DOHH2 (cell line): ENCODE data around the gene FCGBP.

Experiments
- EZH2phosphoT487 ChIP-seq: fragments of 200-600 bp; sonication (generic); IDR thresholded peaks from 2 replicates; pipeline ENCODE4 v1.6.1; 2017; ENCODE audit warnings: borderline replicate concordance, mild to moderate bottlenecking, antibody characterized with exemption, low read length, moderate library complexity, mixed read lengths
- TF ChIP-seq, protein P1 (sequence below): fragments of 200-600 bp; sonication (generic); IDR thresholded peaks from one replicate; pipeline ENCODE4 v1.5.1; 2014; ENCODE audit warnings: antibody characterized with exemption, mild to moderate bottlenecking, low read depth, low read length; ENCODE audit not compliant: poor library complexity, severe bottlenecking

DNA sequence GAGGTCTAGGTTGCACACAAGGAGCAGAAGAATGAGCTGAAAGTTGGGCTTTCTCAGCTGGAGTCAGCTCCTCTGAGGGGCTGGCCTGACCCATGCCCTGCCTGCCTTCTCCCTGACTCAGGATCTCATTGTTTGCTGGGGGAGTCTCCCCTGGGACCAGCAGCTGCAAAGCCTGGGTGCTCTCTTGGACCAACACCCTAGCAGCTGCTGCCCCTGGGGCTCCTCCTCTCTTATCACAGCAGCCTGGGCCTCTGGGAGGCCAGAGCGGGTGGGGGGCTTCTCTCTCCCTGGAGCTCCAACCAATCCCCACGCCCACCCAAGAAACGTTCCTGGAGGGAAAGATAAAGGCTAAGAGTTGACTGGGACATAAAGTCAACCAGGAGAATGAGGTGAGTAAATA lies 1.6 kb upstream of the FCGBP start:
- TF ChIP-seq, protein P1, sequence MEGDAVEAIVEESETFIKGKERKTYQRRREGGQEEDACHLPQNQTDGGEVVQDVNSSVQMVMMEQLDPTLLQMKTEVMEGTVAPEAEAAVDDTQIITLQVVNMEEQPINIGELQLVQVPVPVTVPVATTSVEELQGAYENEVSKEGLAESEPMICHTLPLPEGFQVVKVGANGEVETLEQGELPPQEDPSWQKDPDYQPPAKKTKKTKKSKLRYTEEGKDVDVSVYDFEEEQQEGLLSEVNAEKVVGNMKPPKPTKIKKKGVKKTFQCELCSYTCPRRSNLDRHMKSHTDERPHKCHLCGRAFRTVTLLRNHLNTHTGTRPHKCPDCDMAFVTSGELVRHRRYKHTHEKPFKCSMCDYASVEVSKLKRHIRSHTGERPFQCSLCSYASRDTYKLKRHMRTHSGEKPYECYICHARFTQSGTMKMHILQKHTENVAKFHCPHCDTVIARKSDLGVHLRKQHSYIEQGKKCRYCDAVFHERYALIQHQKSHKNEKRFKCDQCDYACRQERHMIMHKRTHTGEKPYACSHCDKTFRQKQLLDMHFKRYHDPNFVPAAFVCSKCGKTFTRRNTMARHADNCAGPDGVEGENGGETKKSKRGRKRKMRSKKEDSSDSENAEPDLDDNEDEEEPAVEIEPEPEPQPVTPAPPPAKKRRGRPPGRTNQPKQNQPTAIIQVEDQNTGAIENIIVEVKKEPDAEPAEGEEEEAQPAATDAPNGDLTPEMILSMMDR, result no peak
- TF ChIP-seq EZH2phosphoT487, result no peak
